SU-DHL-6 (cell line): ENCODE results near the gene PTPRE.

Experiments
- CTCF ChIP-seq: fragments of 200-600 bp; sonication (generic); IDR thresholded peaks from one replicate; pipeline ENCODE4 v1.5.1; 2017; ENCODE audit warnings: antibody characterized with exemption, mild to moderate bottlenecking, low read length, moderate library complexity; ENCODE audit not compliant: insufficient read depth, poor library complexity, severe bottlenecking
- EZH2phosphoT487 ChIP-seq: fragments of 200-600 bp; sonication (generic), shearing (Covaris generic); conservative IDR thresholded peaks from 2 replicates; pipeline ENCODE4 v1.6.1; 2018; ENCODE audit warnings: mild to moderate bottlenecking, antibody characterized with exemption, low read length, moderate library complexity, mixed read lengths

GRCh38 chr10:128051548-128051947 lies 144.6 kb downstream of the PTPRE start:
- TF ChIP-seq CTCF (no peak), EZH2phosphoT487 (no peak)
